ENCODE data around the gene NR2C2AP.
A peak's percentile ranks its signal among the peaks of the same experiment; 100 is the strongest.

NR2C2AP gene

GRCh38 chr19:19203012-19203856 lies at the start of gene NR2C2AP:
TSS of gene NR2C2AP (minus strand) at chr19:19203414. CDS start at chr19:19203060, 354 bp downstream.
- peak within 1 kb of the TSS; percentile 75 for H3K4me3 ChIP-seq (ENCODE audit: low read length)
- TF ChIP-seq ZNF274 (IDR thresholded peaks at IDR 0.05; ENCODE audit: low read depth, low read length) = no peak

DNA sequence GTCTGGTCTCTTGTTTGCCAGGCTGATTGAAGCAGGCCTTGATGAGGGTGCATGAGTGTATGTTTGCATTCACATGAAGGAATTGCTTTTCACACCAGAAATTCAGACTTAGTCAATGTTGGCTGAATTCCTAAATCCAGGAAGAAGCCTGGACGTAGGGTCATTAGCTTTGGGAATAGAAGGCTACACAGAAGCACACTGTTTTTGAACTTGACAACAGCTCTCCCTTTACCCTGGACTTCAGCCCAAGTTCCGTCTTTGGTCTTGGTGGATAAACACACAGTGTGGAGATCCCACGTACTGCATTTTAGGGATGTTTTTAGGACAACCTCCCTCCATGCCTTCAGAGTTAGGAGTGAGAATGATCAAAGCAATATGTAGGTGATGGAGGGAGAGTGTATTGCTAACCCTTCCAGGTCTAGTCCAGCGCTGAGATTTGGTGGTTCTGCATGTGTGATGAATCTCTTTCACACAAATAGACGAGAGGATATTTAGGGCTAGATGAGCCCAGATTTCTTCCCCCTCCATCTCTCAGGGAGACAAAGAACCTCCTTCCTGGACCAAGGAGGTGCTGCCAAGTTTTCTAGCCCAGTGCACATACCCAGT lies 47.1 kb upstream of the NR2C2AP start:
- no peak overlapping the region for H3K4me3 ChIP-seq (ENCODE audit: low read length)
- no peak for TF ChIP-seq ZNF274 (IDR thresholded peaks at IDR 0.05; ENCODE audit: low read depth, low read length)

GRCh38 chr19:19240476-19240875 lies 37.3 kb upstream of the NR2C2AP start:
- no peak overlapping the region for H3K4me3 ChIP-seq (ENCODE audit: low read length)
- no peak for TF ChIP-seq ZNF274 (IDR thresholded peaks at IDR 0.05; ENCODE audit: low read depth, low read length)

- no peak for TF ChIP-seq ZNF274 (IDR thresholded peaks at IDR 0.05; ENCODE audit: low read depth, low read length)
- no peak overlapping the region for H3K4me3 ChIP-seq (ENCODE audit: low read length)
Observed at GRCh38 chr19:19239675-19240074, 36.5 kb upstream of the NR2C2AP start.

DNA sequence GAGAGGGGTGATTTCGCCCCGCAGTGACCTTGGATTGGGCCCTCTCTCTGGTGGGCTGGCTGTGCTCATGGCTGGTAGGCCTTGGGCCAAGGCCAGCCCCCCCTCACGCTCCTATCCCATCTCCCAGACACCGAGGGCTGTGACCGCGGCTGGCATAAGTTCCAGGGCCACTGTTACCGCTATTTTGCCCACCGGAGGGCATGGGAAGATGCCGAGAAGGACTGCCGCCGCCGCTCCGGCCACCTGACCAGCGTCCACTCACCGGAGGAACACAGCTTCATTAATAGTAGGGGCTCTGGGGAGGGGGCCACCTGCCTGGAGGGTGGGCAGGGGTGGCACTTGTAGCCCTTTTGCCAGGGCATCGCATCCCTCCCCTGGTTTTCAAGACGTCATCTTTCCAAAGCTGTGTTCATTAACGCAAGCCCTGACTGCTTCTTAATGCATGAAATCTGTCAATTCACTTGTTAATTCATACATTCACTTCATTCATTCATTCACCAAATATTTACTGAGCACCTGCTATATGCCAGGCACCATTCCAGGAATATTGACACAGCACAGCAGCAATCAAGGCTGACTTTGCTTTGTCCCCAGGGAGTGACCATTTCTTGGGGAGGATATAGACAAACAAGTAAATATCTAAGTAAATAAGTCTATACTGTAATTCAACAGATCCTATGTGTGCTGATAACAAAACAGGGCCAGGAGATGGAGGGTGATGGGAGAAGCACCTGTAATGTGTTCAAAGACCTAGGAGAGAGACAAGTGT lies 35.1 kb upstream of the NR2C2AP start:
- no peak for TF ChIP-seq ZNF274 (IDR thresholded peaks at IDR 0.05; ENCODE audit: low read depth, low read length)
- H3K4me3 ChIP-seq (ENCODE audit: low read length) = no peak overlapping the region

GRCh38 chr19:19236173-19236572 lies 33.0 kb upstream of the NR2C2AP start:
- no peak for TF ChIP-seq ZNF274 (IDR thresholded peaks at IDR 0.05; ENCODE audit: low read depth, low read length)
- H3K4me3 ChIP-seq (ENCODE audit: low read length) = no peak overlapping the region

GRCh38 chr19:19234220-19234816 lies 31.1 kb upstream of the NR2C2AP start:
- no peak overlapping the region for H3K4me3 ChIP-seq (ENCODE audit: low read length)

DNA sequence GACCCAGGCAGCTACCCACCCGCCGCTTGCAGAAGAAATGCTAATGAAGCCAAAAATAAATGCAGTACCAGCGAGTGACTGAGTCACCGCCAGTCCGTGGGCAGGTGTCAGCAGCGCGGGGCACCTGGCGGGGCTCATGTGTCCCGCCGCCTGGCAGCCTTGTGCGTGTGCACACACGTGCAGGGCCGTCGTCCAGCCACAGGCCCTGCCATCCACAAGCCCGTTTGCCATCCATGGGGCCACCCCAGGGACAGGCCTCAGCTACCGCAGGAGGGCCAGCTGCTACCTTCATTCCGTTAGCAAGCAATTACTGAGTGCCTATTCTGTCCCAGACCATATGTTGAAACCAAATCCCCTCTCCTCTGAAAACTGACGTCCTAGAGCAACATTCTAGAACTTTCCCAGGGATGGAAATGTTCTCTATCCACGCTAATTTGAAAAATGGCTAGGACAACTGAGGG lies 29.1 kb upstream of the NR2C2AP start:
- TF ChIP-seq ZNF274 (IDR thresholded peaks at IDR 0.05; ENCODE audit: low read depth, low read length) = no peak
- no peak overlapping the region for H3K4me3 ChIP-seq (ENCODE audit: low read length)

More at GRCh38 chr19:19234220-19234816, 31.1 kb upstream of the NR2C2AP start:
- no peak for TF ChIP-seq ZNF274 (IDR thresholded peaks at IDR 0.05; ENCODE audit: low read depth, low read length)

GRCh38 chr19:19230999-19231398 lies 27.8 kb upstream of the NR2C2AP start:
- no peak for TF ChIP-seq ZNF274 (IDR thresholded peaks at IDR 0.05; ENCODE audit: low read depth, low read length)
- no peak overlapping the region for H3K4me3 ChIP-seq (ENCODE audit: low read length)

DNA sequence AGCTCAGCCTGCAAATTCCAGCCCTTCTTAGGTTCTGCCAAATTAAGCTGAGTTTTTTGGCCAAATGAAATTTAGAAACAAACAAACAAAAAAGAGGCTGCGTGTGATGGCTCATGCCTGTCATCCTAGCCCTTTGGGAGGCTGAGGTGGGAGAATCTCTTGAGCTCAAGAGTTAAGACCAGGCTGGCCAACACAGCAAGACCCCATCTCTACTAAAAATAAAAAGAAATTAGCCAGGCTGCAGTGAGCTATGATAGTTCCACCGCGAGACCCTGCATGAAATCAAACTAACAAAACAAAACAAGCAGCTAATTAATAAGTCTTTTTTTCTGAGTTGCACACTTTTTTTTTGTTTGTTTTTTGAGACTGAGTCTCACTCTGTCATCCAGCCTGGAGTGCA lies 26.5 kb upstream of the NR2C2AP start:
- no peak for TF ChIP-seq ZNF274 (IDR thresholded peaks at IDR 0.05; ENCODE audit: low read depth, low read length)

DNA sequence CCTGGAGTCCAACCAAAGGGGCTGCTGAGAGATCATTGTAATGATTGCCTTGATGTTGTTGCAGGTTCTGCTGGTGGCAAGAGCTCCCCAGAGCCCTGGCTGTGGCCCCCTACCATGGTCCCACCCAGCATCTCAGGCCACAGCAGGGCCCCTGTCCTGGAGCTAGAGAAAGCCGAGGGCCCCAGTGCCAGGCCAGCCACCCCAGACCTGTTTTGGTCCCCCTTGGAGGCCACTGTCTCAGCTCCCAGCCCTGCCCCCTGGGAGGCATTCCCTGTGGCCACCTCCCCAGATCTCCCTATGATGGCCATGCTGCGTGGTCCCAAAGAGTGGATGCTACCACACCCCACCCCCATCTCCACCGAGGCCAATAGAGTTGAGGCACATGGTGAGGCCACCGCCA lies 24.0 kb upstream of the NR2C2AP start:
- H3K4me3 ChIP-seq (ENCODE audit: low read length) = no peak overlapping the region
- TF ChIP-seq ZNF274 (IDR thresholded peaks at IDR 0.05; ENCODE audit: low read depth, low read length) = no peak

More for the DNA sequence above, 26.5 kb upstream of the NR2C2AP start:
- no peak overlapping the region for H3K4me3 ChIP-seq (ENCODE audit: low read length)

- TF ChIP-seq ZNF274 (IDR thresholded peaks at IDR 0.05; ENCODE audit: low read depth, low read length) = no peak
- H3K4me3 ChIP-seq (ENCODE audit: low read length) = no peak overlapping the region
Observed at GRCh38 chr19:19226663-19227062, 23.4 kb upstream of the NR2C2AP start.

- no peak overlapping the region for H3K4me3 ChIP-seq (ENCODE audit: low read length)
- TF ChIP-seq ZNF274 (IDR thresholded peaks at IDR 0.05; ENCODE audit: low read depth, low read length) = no peak
Observed at GRCh38 chr19:19226204-19226603, 23.0 kb upstream of the NR2C2AP start.

Data from GM08714 (cell line).